Mesothelial cell of epicardium (in vitro differentiated cells): ENCODE results near the gene RYR3. TPM values are rescaled to one million over a fixed set of nuclear protein-coding genes. Genes with fewer than 3 reads are reported as not detected.

ENCODE experiments used
- DNase-seq, 2 experiments: peaks; one replicate each; pipeline ENCODE4 v3.0.0; 2021; ENCODE audit warnings: low spot score in 2 of 2; ENCODE audit not compliant: unreplicated experiment in 2 of 2
- H3K27ac Mint-ChIP-seq: 2 replicates; pipeline ENCODE4 v1.8.0; 2021; ENCODE audit warnings: mixed read lengths
- H3K27me3 Mint-ChIP-seq: 2 replicates; pipeline ENCODE4 v1.8.0; 2021; ENCODE audit warnings: low read depth, mixed read lengths
- H3K36me3 Mint-ChIP-seq: 2 replicates; pipeline ENCODE4 v1.8.0; 2021; ENCODE audit warnings: mixed read lengths
- H3K4me1 Mint-ChIP-seq: 2 replicates; pipeline ENCODE4 v1.8.0; 2021; ENCODE audit warnings: mixed read lengths
- H3K4me3 Mint-ChIP-seq: 2 replicates; pipeline ENCODE4 v1.8.0; 2021; ENCODE audit warnings: mild to moderate bottlenecking, moderate library complexity, mixed read lengths
- H3K9me3 Mint-ChIP-seq: 2 replicates; pipeline ENCODE4 v1.8.0; 2021; ENCODE audit warnings: mixed read lengths
- CTCF ChIP-seq: fragments of 200-600 bp; sonication (generic); IDR thresholded peaks from one replicate; pipeline ENCODE4 v1.5.0; 2021; ENCODE audit warnings: antibody characterized with exemption; ENCODE audit not compliant: unreplicated experiment
- total RNA-seq: library from RNA; stranded (reverse); gene quantifications from 3 replicates; pipeline ENCODE4 v1.2.1, GENCODE V29; 2021

Gene RYR3
- total RNA-seq, 1 donor from 2014 or later = 3.8 TPM

- H3K27me3 Mint-ChIP-seq = no peaks in the 10 kb centered on the region
- H3K9me3 Mint-ChIP-seq = peaks cover 5% of the 10 kb centered on the region
- H3K4me3 Mint-ChIP-seq = no peak overlapping the region
These were observed 529.8 kb downstream of the RYR3 start for GRCh38 chr15:33840615-33841014.

GRCh38 chr15:33844186-33844585 is 533.4 kb downstream of the RYR3 start:
- no peak overlapping the region for H3K27ac Mint-ChIP-seq
- H3K4me1 Mint-ChIP-seq = peaks cover 7% of the 10 kb centered on the region
- H3K9me3 Mint-ChIP-seq = no peaks in the 10 kb centered on the region
- H3K36me3 Mint-ChIP-seq = no peaks in the 10 kb centered on the region
- DNase-seq = no peak
- no peak for TF ChIP-seq CTCF
- H3K27me3 Mint-ChIP-seq = no peaks in the 10 kb centered on the region
- H3K4me3 Mint-ChIP-seq = no peak overlapping the region

More at GRCh38 chr15:33840615-33841014, 529.8 kb downstream of the RYR3 start:
- TF ChIP-seq CTCF = no peak
- Mint-ChIP-seq H3K36me3 (no peaks in the 10 kb centered on the region), H3K4me1 (peaks cover 3% of the 10 kb centered on the region), H3K27ac (no peak overlapping the region)
- no peak for DNase-seq

- no peak for DNase-seq
- Mint-ChIP-seq H3K27me3 (no peaks in the 10 kb centered on the region), H3K4me3 (no peak overlapping the region), H3K36me3 (no peaks in the 10 kb centered on the region), H3K27ac (no peak overlapping the region), H3K9me3 (no peaks in the 10 kb centered on the region), H3K4me1 (peaks cover 7% of the 10 kb centered on the region)
- no peak for TF ChIP-seq CTCF
These were observed 533.8 kb downstream of the RYR3 start for GRCh38 chr15:33844597-33844996.

- H3K27me3 Mint-ChIP-seq = no peaks in the 10 kb centered on the region
- TF ChIP-seq CTCF = no peak
- no peak overlapping the region for H3K4me3 Mint-ChIP-seq
- H3K27ac Mint-ChIP-seq = no peak overlapping the region
- no peak for DNase-seq
- no peaks in the 10 kb centered on the region for H3K9me3 Mint-ChIP-seq
- H3K4me1 Mint-ChIP-seq = peaks cover 7% of the 10 kb centered on the region
- H3K36me3 Mint-ChIP-seq = no peaks in the 10 kb centered on the region
These were observed 535.4 kb downstream of the RYR3 start for GRCh38 chr15:33846142-33846541.

GRCh38 chr15:33846862-33847261 is 536.1 kb downstream of the RYR3 start:
- H3K9me3 Mint-ChIP-seq = no peaks in the 10 kb centered on the region
- H3K4me3 Mint-ChIP-seq = no peak overlapping the region
- no peak for DNase-seq
- H3K27me3 Mint-ChIP-seq = no peaks in the 10 kb centered on the region
- H3K36me3 Mint-ChIP-seq = no peaks in the 10 kb centered on the region
- TF ChIP-seq CTCF = no peak
- H3K27ac Mint-ChIP-seq = no peak overlapping the region
- peaks cover 7% of the 10 kb centered on the region for H3K4me1 Mint-ChIP-seq

GRCh38 chr15:33848011-33848410 is 537.2 kb downstream of the RYR3 start:
- H3K4me3 Mint-ChIP-seq = no peak overlapping the region
- no peaks in the 10 kb centered on the region for H3K27me3 Mint-ChIP-seq
- no peak overlapping the region for H3K27ac Mint-ChIP-seq
- no peak for DNase-seq
- H3K4me1 Mint-ChIP-seq = peaks cover 7% of the 10 kb centered on the region
- no peaks in the 10 kb centered on the region for H3K36me3 Mint-ChIP-seq
- no peak for TF ChIP-seq CTCF
- H3K9me3 Mint-ChIP-seq = no peaks in the 10 kb centered on the region
